Liver (tissue), 9 donors: ENCODE measurements around the gene COX7A1. TPM values are rescaled to one million over a fixed set of nuclear protein-coding genes. Genes with fewer than 3 reads are reported as not detected.

Experiments used
- DNase-seq: peaks from one replicate; pipeline ENCODE4 v3.0.0-alpha.2; 2017; ENCODE audit warnings: low spot score
- H3K27ac ChIP-seq, 2 donors: one replicate each; pipeline ENCODE4 v1.7.0; 2013; ENCODE audit warnings: inconsistent platforms in 2 of 2, low read length in 2 of 2, control low read depth in 1 of 2, low read depth in 1 of 2, mild to moderate bottlenecking in 1 of 2
- H3K27me3 ChIP-seq, 4 donors: one replicate each; pipeline versions ENCODE4 v1.6.1 to v1.7.0; 2013; ENCODE audit warnings: low read length in 3 of 4, inconsistent platforms in 1 of 4, mild to moderate bottlenecking in 1 of 4, moderate library complexity in 1 of 4; ENCODE audit not compliant: control insufficient read depth in 4 of 4, insufficient read depth in 4 of 4
- H3K36me3 ChIP-seq, 4 donors: one replicate each; pipeline versions ENCODE4 v1.6.1 to v1.7.0; 2013; ENCODE audit warnings: low read length in 3 of 4, mild to moderate bottlenecking in 3 of 4, low read depth in 1 of 4, moderate library complexity in 1 of 4; ENCODE audit not compliant: control insufficient read depth in 4 of 4, insufficient read depth in 3 of 4
- H3K4me1 ChIP-seq, 4 donors: one replicate each; pipeline versions ENCODE4 v1.6.1 to v1.7.0; 2013; ENCODE audit warnings: low read length in 3 of 4, mild to moderate bottlenecking in 3 of 4, moderate library complexity in 1 of 4; ENCODE audit not compliant: control insufficient read depth in 4 of 4, insufficient read depth in 4 of 4
- H3K4me3 ChIP-seq, 3 donors: one replicate each; pipeline versions ENCODE4 v1.6.1 to v1.7.0; 2013; ENCODE audit warnings: low read length in 3 of 3, control low read depth in 1 of 3, low read depth in 1 of 3, mild to moderate bottlenecking in 1 of 3
- H3K9ac ChIP-seq, 2 donors: one replicate each; pipeline ENCODE4 v1.7.0; 2013; ENCODE audit warnings: low read length in 2 of 2, mild to moderate bottlenecking in 2 of 2, moderate library complexity in 2 of 2, control low read depth in 1 of 2, low read depth in 1 of 2
- H3K9me3 ChIP-seq, 4 donors: one replicate each; pipeline versions ENCODE4 v1.6.1 to v1.7.0; 2013; ENCODE audit warnings: low read length in 3 of 4; ENCODE audit not compliant: control insufficient read depth in 4 of 4
- EGR1 ChIP-seq, 2 donors: IDR thresholded peaks; 2 replicates each; pipeline ENCODE4 v1.6.1; 2016 to 2018; ENCODE audit warnings: antibody characterized with exemption in 2 of 2, low read depth in 2 of 2
- FOXA1 ChIP-seq: IDR thresholded peaks from 2 replicates; pipeline ENCODE4 v1.6.1; 2016; ENCODE audit warnings: antibody characterized with exemption
- FOXA2 ChIP-seq: IDR thresholded peaks from 2 replicates; pipeline ENCODE4 v1.6.1; 2016; ENCODE audit warnings: antibody characterized with exemption
- GABPA ChIP-seq, 2 donors: IDR thresholded peaks in 1 of 2; conservative IDR thresholded peaks in 1 of 2; 2 replicates each; pipeline ENCODE4 v1.6.1; 2016; ENCODE audit warnings: antibody characterized with exemption in 2 of 2, mild to moderate bottlenecking in 1 of 2, moderate library complexity in 1 of 2
- HNF4A ChIP-seq, 2 donors: conservative IDR thresholded peaks; 2 replicates each; pipeline ENCODE4 v1.6.1; 2016; ENCODE audit warnings: antibody characterized with exemption in 2 of 2, mild to moderate bottlenecking in 2 of 2
- HNF4G ChIP-seq: IDR thresholded peaks from 2 replicates; pipeline ENCODE4 v1.6.1; 2016; ENCODE audit warnings: antibody characterized with exemption
- JUND ChIP-seq, 2 donors: IDR thresholded peaks; 2 replicates each; pipeline ENCODE4 v1.6.1; 2016; ENCODE audit warnings: antibody characterized with exemption in 2 of 2
- NR2F2 ChIP-seq: IDR thresholded peaks from 2 replicates; pipeline ENCODE4 v1.6.1; 2016; ENCODE audit warnings: antibody characterized with exemption
- RAD21 ChIP-seq, 2 donors: IDR thresholded peaks; 2 replicates each; pipeline ENCODE4 v1.6.1; 2016; ENCODE audit warnings: antibody characterized with exemption in 2 of 2, mild to moderate bottlenecking in 2 of 2
- RXRA ChIP-seq, 2 donors: IDR thresholded peaks; 2 replicates each; pipeline ENCODE4 v1.6.1; 2017 to 2018; ENCODE audit warnings: antibody characterized with exemption in 2 of 2, mild to moderate bottlenecking in 1 of 2
- SP1 ChIP-seq: IDR thresholded peaks from 2 replicates; pipeline ENCODE4 v1.6.1; 2018; ENCODE audit warnings: antibody characterized with exemption, mild to moderate bottlenecking
- TAF1 ChIP-seq: conservative IDR thresholded peaks from 2 replicates; pipeline ENCODE4 v1.6.1; 2016; ENCODE audit warnings: antibody characterized with exemption, mild to moderate bottlenecking
- YY1 ChIP-seq: IDR thresholded peaks from 2 replicates; pipeline ENCODE4 v1.6.1; 2016; ENCODE audit warnings: antibody characterized with exemption, mild to moderate bottlenecking
- WGBS: extraction: QIAGEN DNeasy Blood & Tissue Kit; methylation state at CpG from one replicate; pipeline ENCODE4 v1.1.7; 2013; 5-methylcytosine and 5-hydroxymethylcytosine counted together
- polyA plus RNA-seq, 2 donors: library from polyadenylated mRNA; stranded (reverse) in 1 of 2; unstranded in 1 of 2; fragments of 200-250 nt in 1 of 2; fragments of >200 nt in 1 of 2; fragmentation: Nextera tagmentation in 1 of 2; extraction: Ambion mirVana in 1 of 2; gene quantifications; one replicate each; pipeline versions ENCODE4 v1.2.1 to v1.2.3, GENCODE V29; 2013 to 2015
- total RNA-seq, 2 donors: library from RNA; depleted of rRNA; stranded (reverse); fragments of >200 nt; gene quantifications; one replicate each; pipeline ENCODE4 v1.2.3, GENCODE V29; 2014
- TF ChIP-seq, protein P1 (sequence below): IDR thresholded peaks from 2 replicates; pipeline ENCODE4 v1.6.1; 2016; ENCODE audit warnings: antibody characterized with exemption, mild to moderate bottlenecking
- TF ChIP-seq, protein P2 (sequence below): fragments of 150-350 bp; IDR thresholded peaks from 2 replicates; pipeline ENCODE4 v1.5.1; 2017; ENCODE audit warnings: improper control_type of control experiment, low read depth, low read length; ENCODE audit not compliant: missing input control
- TF ChIP-seq, protein P3 (sequence below): IDR thresholded peaks from 2 replicates; pipeline ENCODE4 v1.6.1; 2016; ENCODE audit warnings: antibody characterized with exemption
- TF ChIP-seq, protein P4 (sequence below): IDR thresholded peaks from 2 replicates; pipeline ENCODE4 v1.6.1; 2016; ENCODE audit warnings: antibody characterized with exemption
- donor health status: healthy.
- donor health status: healthy.
- donor health status: healthy.
- donor health status: healthy.
- donor health status: healthy.

Gene COX7A1
- total and polyA plus RNA-seq, 4 donors, result 0.17 to 11.4 (median 1.3) TPM

DNA sequence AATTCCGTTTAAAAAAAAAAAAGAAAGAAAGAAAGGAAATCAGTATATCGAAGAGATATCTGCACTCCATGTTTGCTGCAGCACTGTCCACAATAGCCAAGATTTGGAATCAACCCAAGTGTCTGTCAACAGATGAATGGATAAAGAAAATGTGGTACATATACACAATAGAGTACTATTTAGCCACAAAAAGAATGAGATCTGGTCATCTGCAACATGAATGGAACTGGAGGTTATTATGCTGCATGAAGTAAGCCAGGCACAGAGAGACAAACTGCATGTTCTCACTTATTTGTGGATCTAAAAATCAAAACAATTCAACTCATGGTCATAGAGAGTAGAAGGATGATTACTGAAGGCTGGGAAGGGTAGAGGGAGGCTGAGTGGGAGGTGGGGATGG lies 45.9 kb upstream of the COX7A1 start:
- no peak for TF ChIP-seq HNF4A (conservative IDR thresholded peaks at IDR 0.05)
- TF ChIP-seq NR2F2, result no peak
- TF ChIP-seq FOXA1, result no peak
- no peak for TF ChIP-seq GABPA (IDR thresholded peaks at IDR 0.05 in 1 of 2, conservative IDR thresholded peaks at IDR 0.05 in 1 of 2)
- TF ChIP-seq, protein P1, sequence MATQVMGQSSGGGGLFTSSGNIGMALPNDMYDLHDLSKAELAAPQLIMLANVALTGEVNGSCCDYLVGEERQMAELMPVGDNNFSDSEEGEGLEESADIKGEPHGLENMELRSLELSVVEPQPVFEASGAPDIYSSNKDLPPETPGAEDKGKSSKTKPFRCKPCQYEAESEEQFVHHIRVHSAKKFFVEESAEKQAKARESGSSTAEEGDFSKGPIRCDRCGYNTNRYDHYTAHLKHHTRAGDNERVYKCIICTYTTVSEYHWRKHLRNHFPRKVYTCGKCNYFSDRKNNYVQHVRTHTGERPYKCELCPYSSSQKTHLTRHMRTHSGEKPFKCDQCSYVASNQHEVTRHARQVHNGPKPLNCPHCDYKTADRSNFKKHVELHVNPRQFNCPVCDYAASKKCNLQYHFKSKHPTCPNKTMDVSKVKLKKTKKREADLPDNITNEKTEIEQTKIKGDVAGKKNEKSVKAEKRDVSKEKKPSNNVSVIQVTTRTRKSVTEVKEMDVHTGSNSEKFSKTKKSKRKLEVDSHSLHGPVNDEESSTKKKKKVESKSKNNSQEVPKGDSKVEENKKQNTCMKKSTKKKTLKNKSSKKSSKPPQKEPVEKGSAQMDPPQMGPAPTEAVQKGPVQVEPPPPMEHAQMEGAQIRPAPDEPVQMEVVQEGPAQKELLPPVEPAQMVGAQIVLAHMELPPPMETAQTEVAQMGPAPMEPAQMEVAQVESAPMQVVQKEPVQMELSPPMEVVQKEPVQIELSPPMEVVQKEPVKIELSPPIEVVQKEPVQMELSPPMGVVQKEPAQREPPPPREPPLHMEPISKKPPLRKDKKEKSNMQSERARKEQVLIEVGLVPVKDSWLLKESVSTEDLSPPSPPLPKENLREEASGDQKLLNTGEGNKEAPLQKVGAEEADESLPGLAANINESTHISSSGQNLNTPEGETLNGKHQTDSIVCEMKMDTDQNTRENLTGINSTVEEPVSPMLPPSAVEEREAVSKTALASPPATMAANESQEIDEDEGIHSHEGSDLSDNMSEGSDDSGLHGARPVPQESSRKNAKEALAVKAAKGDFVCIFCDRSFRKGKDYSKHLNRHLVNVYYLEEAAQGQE, result no peak
- TF ChIP-seq, protein P2, sequence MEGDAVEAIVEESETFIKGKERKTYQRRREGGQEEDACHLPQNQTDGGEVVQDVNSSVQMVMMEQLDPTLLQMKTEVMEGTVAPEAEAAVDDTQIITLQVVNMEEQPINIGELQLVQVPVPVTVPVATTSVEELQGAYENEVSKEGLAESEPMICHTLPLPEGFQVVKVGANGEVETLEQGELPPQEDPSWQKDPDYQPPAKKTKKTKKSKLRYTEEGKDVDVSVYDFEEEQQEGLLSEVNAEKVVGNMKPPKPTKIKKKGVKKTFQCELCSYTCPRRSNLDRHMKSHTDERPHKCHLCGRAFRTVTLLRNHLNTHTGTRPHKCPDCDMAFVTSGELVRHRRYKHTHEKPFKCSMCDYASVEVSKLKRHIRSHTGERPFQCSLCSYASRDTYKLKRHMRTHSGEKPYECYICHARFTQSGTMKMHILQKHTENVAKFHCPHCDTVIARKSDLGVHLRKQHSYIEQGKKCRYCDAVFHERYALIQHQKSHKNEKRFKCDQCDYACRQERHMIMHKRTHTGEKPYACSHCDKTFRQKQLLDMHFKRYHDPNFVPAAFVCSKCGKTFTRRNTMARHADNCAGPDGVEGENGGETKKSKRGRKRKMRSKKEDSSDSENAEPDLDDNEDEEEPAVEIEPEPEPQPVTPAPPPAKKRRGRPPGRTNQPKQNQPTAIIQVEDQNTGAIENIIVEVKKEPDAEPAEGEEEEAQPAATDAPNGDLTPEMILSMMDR, result no peak
- no peak for TF ChIP-seq TAF1
- no peak for TF ChIP-seq FOXA2
- no peak for TF ChIP-seq SP1
- TF ChIP-seq, protein P3, sequence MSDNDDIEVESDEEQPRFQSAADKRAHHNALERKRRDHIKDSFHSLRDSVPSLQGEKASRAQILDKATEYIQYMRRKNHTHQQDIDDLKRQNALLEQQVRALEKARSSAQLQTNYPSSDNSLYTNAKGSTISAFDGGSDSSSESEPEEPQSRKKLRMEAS, result no peak
- no peak for TF ChIP-seq JUND (IDR thresholded peaks at IDR 0.05)
- TF ChIP-seq RAD21 (IDR thresholded peaks at IDR 0.05), result no peak
- TF ChIP-seq, protein P4, sequence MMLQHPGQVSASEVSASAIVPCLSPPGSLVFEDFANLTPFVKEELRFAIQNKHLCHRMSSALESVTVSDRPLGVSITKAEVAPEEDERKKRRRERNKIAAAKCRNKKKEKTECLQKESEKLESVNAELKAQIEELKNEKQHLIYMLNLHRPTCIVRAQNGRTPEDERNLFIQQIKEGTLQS, result no peak
- TF ChIP-seq HNF4G, result no peak
- no peak for TF ChIP-seq EGR1 (IDR thresholded peaks at IDR 0.05; ENCODE audit: low read depth in 2 of 2)
- TF ChIP-seq YY1, result no peak
- no peaks in the 10 kb centered on the region for H3K27me3 ChIP-seq
- no peak overlapping the region for H3K9ac ChIP-seq
- no peak overlapping the region for H3K27ac ChIP-seq
- no peak overlapping the region for H3K4me3 ChIP-seq
- 93% methylated on average over 2 of the region's 2 CpGs for WGBS
- no peaks in the 10 kb centered on the region for H3K9me3 ChIP-seq
- no peak for DNase-seq
- H3K36me3 ChIP-seq, result peaks cover 4 to 24% (median 16%) of the 10 kb centered on the region in 4 donors
- no peaks in the 10 kb centered on the region for H3K4me1 ChIP-seq

DNA sequence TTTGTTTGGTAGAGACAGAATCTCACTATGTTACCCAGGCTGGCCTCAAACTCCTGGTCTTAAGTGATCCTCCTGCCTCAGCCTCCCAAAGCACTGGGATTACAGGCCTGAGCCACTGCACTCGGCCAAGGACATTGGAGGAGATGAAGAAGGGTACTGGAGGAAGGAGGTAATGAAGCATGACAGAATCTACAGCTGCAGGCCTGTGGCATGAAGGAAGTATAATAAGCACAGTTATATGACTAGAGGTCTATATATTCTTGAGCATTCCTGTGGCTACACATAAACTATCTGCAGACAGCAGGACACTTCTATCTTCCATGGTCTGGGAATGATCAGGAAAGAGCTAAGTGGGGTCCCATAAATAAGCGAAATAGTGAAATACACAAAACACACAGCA lies 44.0 kb upstream of the COX7A1 start:
- Histone ChIP-seq H3K9me3 (no peaks in the 10 kb centered on the region), H3K36me3 (peaks cover 4 to 22% (median 19%) of the 10 kb centered on the region in 4 donors), H3K4me3 (no peak overlapping the region), H3K27me3 (no peaks in the 10 kb centered on the region), H3K9ac (no peak overlapping the region), H3K4me1 (no peaks in the 10 kb centered on the region), H3K27ac (no peak overlapping the region)
- no peak for DNase-seq
- TF ChIP-seq, protein P3, result no peak
- TF ChIP-seq SP1, result no peak
- no peak for TF ChIP-seq JUND (IDR thresholded peaks at IDR 0.05)
- TF ChIP-seq HNF4G, result no peak
- no peak for TF ChIP-seq FOXA2
- TF ChIP-seq, protein P1, result no peak
- TF ChIP-seq, protein P4, result no peak
- TF ChIP-seq RXRA (IDR thresholded peaks at IDR 0.05), result no peak
- TF ChIP-seq GABPA (IDR thresholded peaks at IDR 0.05 in 1 of 2, conservative IDR thresholded peaks at IDR 0.05 in 1 of 2), result no peak
- TF ChIP-seq EGR1 (IDR thresholded peaks at IDR 0.05; ENCODE audit: low read depth in 2 of 2), result no peak
- TF ChIP-seq HNF4A (conservative IDR thresholded peaks at IDR 0.05), result no peak
- TF ChIP-seq YY1, result no peak
- TF ChIP-seq, protein P2, result no peak
- 96% methylated on average over 2 of the region's 2 CpGs for WGBS
